HCT116 (cell line): Measurements from ENCODE around the gene MYL4. TPM values are rescaled to one million over a fixed set of nuclear protein-coding genes. Genes with fewer than 3 reads are reported as not detected.

Experiments
- ATAC-seq: fragments of 200-7000 bp; cut with Tn5 transposase; 2 replicates; pipeline ENCODE4 v1.9.1; 2020; ENCODE audit warnings: mild to moderate bottlenecking, moderate library complexity
- BruUV-seq: library from RNA; stranded (reverse); fragments of 400-500 nt; replicated peaks from 2 replicates; lab custom pipeline; 2021; lab: Mats Ljungman, UMichigan
- CTCF ChIA-PET: fragments of 300-600 bp; sonication (Branson Sonifier 250); formaldehyde crosslinking; loops from one replicate; lab custom pipeline; 2021; ENCODE audit warnings: antibody characterized with exemption; lab: Charles Lee
- POLR2A ChIA-PET: fragments of 300-600, 350-600 bp; sonication (Branson Sonifier 250); formaldehyde crosslinking; loops from one replicate; lab custom pipeline; 2021; ENCODE audit warnings: antibody characterized with exemption; lab: Charles Lee
- RAD21 ChIA-PET, 2 experiments: fragments of 300-600 bp; sonication (Branson Sonifier 250); formaldehyde crosslinking; loops; one replicate each; lab custom pipeline; 2023; ENCODE audit warnings: low total read pairs in 2 of 2; ENCODE audit not compliant: uncharacterized antibody in 2 of 2, unreplicated experiment in 2 of 2, low non-redundant PET in 1 of 2; lab: Charles Lee
- DNase-seq: peaks from one replicate; pipeline ENCODE4 v3.0.0-alpha.2; 2010; ENCODE audit warnings: low read depth, low spot score
- H2AFZ ChIP-seq: fragments of 200-600 bp; shearing (Covaris generic), sonication (generic); 2 replicates; pipeline ENCODE4 v1.6.1; 2017; ENCODE audit warnings: low read depth, mixed run types, mixed read lengths, antibody characterized with exemption, low read length; ENCODE audit not compliant: poor library complexity, severe bottlenecking
- H3K27ac ChIP-seq: 2 replicates; pipeline ENCODE4 v1.5.1; 2012; ENCODE audit warnings: low read depth, low read length
- H3K27me3 ChIP-seq: fragments of 200-600 bp; sonication (generic); 2 replicates; pipeline ENCODE4 v1.6.1; 2016; ENCODE audit warnings: mixed run types, low read length, mixed read lengths; ENCODE audit not compliant: insufficient read depth
- H3K36me3 ChIP-seq, 2 experiments: fragments of 200-500 bp in 1 of 2; fragments of 200-600 bp in 1 of 2; sonication (Bioruptor generic) in 1 of 2; sonication (generic) in 1 of 2; 2 replicates each; pipeline versions ENCODE4 v1.5.1 to v1.6.1; 2014 to 2016; ENCODE audit warnings: low read length in 2 of 2, inconsistent platforms in 1 of 2, mixed read lengths in 1 of 2, mixed run types in 1 of 2; ENCODE audit not compliant: insufficient read depth in 2 of 2, control insufficient read depth in 1 of 2
- H3K4me1 ChIP-seq, 2 experiments: fragments of 200-600 bp in 1 of 2; sonication (generic) in 1 of 2; 2 replicates each; pipeline versions ENCODE4 v1.5.1 to v1.6.1; 2012 to 2017; ENCODE audit warnings: low read length in 2 of 2, inconsistent platforms in 1 of 2, mild to moderate bottlenecking in 1 of 2, mixed read lengths in 1 of 2, mixed run types in 1 of 2, moderate library complexity in 1 of 2; ENCODE audit not compliant: insufficient read depth in 2 of 2, control insufficient read depth in 1 of 2
- H3K4me2 ChIP-seq: fragments of 200-600 bp; sonication (generic); 2 replicates; pipeline ENCODE4 v1.6.1; 2017; ENCODE audit warnings: mixed run types, low read length, mixed read lengths
- H3K4me3 ChIP-seq, 2 experiments: fragments of 200-600 bp in 1 of 2; sonication (generic) in 1 of 2; replicated peaks in 1 of 2; 2 replicates each; pipeline ENCODE4 v1.5.1; 2011 to 2016; ENCODE audit warnings: low read length in 2 of 2, control low read depth in 1 of 2, low read depth in 1 of 2, mild to moderate bottlenecking in 1 of 2, mixed read lengths in 1 of 2, mixed run types in 1 of 2
- H3K79me2 ChIP-seq: fragments of 200-600 bp; sonication (generic); 2 replicates; pipeline ENCODE4 v1.6.1; 2017; ENCODE audit warnings: mild to moderate bottlenecking, mixed run types, low read length, moderate library complexity, mixed read lengths; ENCODE audit not compliant: insufficient read depth
- H3K9ac ChIP-seq: fragments of 200-600 bp; sonication (generic); 2 replicates; pipeline ENCODE4 v1.6.1; 2016; ENCODE audit warnings: low read length, mixed read lengths
- H3K9me2 ChIP-seq: fragments of 200-600 bp; sonication (generic), shearing (Covaris generic); 2 replicates; pipeline ENCODE4 v1.6.1; 2017; ENCODE audit warnings: mixed run types, mild to moderate bottlenecking, moderate library complexity; ENCODE audit not compliant: insufficient read depth
- H3K9me3 ChIP-seq, 2 experiments: fragments of 200-500 bp in 1 of 2; fragments of 200-600 bp in 1 of 2; sonication (Bioruptor generic) in 1 of 2; sonication (generic) in 1 of 2; 2 replicates each; pipeline ENCODE4 v1.6.1; 2014 to 2017; ENCODE audit warnings: low read length in 2 of 2, mixed read lengths in 2 of 2, inconsistent platforms in 1 of 2, low read depth in 1 of 2, mild to moderate bottlenecking in 1 of 2, mixed run types in 1 of 2, moderate library complexity in 1 of 2; ENCODE audit not compliant: control insufficient read depth in 1 of 2, insufficient read depth in 1 of 2
- H4K20me1 ChIP-seq: fragments of 200-600 bp; sonication (generic), shearing (Covaris generic); 2 replicates; pipeline ENCODE4 v1.6.1; 2017; ENCODE audit warnings: mixed run types, mild to moderate bottlenecking, moderate library complexity; ENCODE audit not compliant: insufficient read depth
- EGR1 ChIP-seq: IDR thresholded peaks from 2 replicates; pipeline ENCODE4 v1.6.1; 2012; ENCODE audit warnings: low read depth
- EZH2 ChIP-seq: fragments of 200-600 bp; sonication (generic); IDR thresholded peaks from 2 replicates; pipeline ENCODE4 v1.6.1; 2017; ENCODE audit warnings: antibody characterized with exemption, mixed run types
- EZH2phosphoT487 ChIP-seq: fragments of 200-600 bp; IDR thresholded peaks from 2 replicates; pipeline ENCODE4 v1.6.1; 2018; ENCODE audit warnings: antibody characterized with exemption, borderline replicate concordance
- FOSL1 ChIP-seq: IDR thresholded peaks from 2 replicates; pipeline ENCODE4 v1.6.1; 2012; ENCODE audit warnings: low read depth
- POLR2A ChIP-seq: IDR thresholded peaks from 2 replicates; pipeline ENCODE4 v1.7.0; 2011; ENCODE audit warnings: borderline replicate concordance; ENCODE audit not compliant: insufficient read depth, insufficient read length; ENCODE audit errors: extremely low read depth
- POLR2AphosphoS5 ChIP-seq: IDR thresholded peaks from 2 replicates; pipeline ENCODE4 v1.6.1; 2011; ENCODE audit warnings: mild to moderate bottlenecking, low read depth, low read length, moderate library complexity
- RAD21 ChIP-seq: IDR thresholded peaks from 2 replicates; pipeline ENCODE4 v1.6.1; 2012; ENCODE audit warnings: low read depth, mild to moderate bottlenecking
- SIN3A ChIP-seq: IDR thresholded peaks from 2 replicates; pipeline ENCODE4 v1.6.1; 2012; ENCODE audit warnings: low read depth
- SP1 ChIP-seq: IDR thresholded peaks from 2 replicates; pipeline ENCODE4 v1.6.1; 2012; ENCODE audit warnings: low read depth
- YY1 ChIP-seq: IDR thresholded peaks from 2 replicates; pipeline ENCODE4 v1.6.1; 2011; ENCODE audit warnings: low read length, low read depth, moderate library complexity, mild to moderate bottlenecking; ENCODE audit not compliant: insufficient replicate concordance; ENCODE audit errors: extremely low read depth
- ZFX ChIP-seq: fragments of 450-650 bp; IDR thresholded peaks from 2 replicates; pipeline ENCODE4 v1.6.1; 2017
- ZNF274 ChIP-seq: fragments of 200-500 bp; sonication (Bioruptor generic); IDR thresholded peaks from 2 replicates; pipeline ENCODE4 v1.6.1; 2014; ENCODE audit warnings: mild to moderate bottlenecking, low read depth, low read length, inconsistent platforms
- intact Hi-C: fragments of 100-400 bp; cut with micrococcal nuclease; formaldehyde crosslinking; loops from 2 replicates; pipeline ENCODE4 v1.10.0; 2022
- total RNA-seq: library from RNA; stranded (reverse); gene quantifications from one replicate; pipeline ENCODE4 v1.2.1, GENCODE V29; 2021; ENCODE audit not compliant: unreplicated experiment
- TF ChIP-seq, protein P1 (sequence below): IDR thresholded peaks from 2 replicates; pipeline ENCODE4 v1.6.1; 2011; ENCODE audit warnings: mild to moderate bottlenecking, low read length, moderate library complexity; ENCODE audit not compliant: insufficient replicate concordance; ENCODE audit errors: extremely low read depth
- TF ChIP-seq, protein P2 (sequence below): IDR thresholded peaks from 2 replicates; pipeline ENCODE4 v1.6.1; 2012
- TF ChIP-seq, protein P3 (sequence below), 3 experiments: fragments of 200-600 bp in 1 of 3; sonication (generic) in 1 of 3; IDR thresholded peaks in 2 of 3; conservative IDR thresholded peaks in 1 of 3; 2 replicates each; pipeline ENCODE4 v1.5.1; 2012 to 2017; ENCODE audit warnings: low read depth in 2 of 3, low read length in 2 of 3, antibody characterized with exemption in 1 of 3, borderline replicate concordance in 1 of 3, control low read depth in 1 of 3, mild to moderate bottlenecking in 1 of 3, mixed read lengths in 1 of 3, mixed run types in 1 of 3, moderate library complexity in 1 of 3; ENCODE audit not compliant: insufficient read depth in 1 of 3
- TF ChIP-seq, protein P4 (sequence below): IDR thresholded peaks from 2 replicates; pipeline ENCODE4 v1.6.1; 2012
- TF ChIP-seq, protein P5 (sequence below): IDR thresholded peaks from 2 replicates; pipeline ENCODE4 v1.6.1; 2012; ENCODE audit warnings: low read depth

Gene MYL4
- total RNA-seq, 1 experiment from 2014 or later, result 0.32 TPM

DNA sequence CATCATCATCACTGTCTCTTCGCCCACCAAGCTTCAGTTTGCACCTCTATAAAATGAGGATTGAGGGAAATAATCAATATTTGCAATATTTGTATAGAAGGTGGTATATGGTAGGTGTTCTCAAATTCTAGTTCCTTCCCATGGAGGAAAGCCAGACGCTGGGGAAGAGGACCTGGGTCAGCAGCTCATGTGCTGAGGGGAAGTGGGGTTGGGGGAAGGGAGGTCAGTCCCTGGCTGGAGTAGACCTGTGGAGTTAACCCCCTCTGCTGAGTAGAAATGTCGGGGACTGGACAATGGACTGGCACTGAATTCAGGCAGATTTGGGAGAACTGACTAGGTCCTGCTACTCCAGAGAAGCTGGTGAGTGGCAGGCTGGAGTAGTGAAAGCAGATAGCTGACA lies 31.7 kb downstream of the MYL4 start:
- no TSS peak for BruUV-seq
- H3K4me2 ChIP-seq, result peak overlapping the region; percentile 32; the same call in 1 of the 2 replicates
- CTCF ChIA-PET, result interaction anchor here (1.6 kb wide), 1 partner anchor 74 kb away, joined by 5 read pairs; no protein-coding TSS in a partner anchor
- intact Hi-C loops, result no loop called here
- no peak for TF ChIP-seq EGR1
- TF ChIP-seq RAD21, result no peak
- no peak for TF ChIP-seq SP1
- no peak for TF ChIP-seq ZFX
- TF ChIP-seq EZH2, result no peak
- TF ChIP-seq, protein P1, sequence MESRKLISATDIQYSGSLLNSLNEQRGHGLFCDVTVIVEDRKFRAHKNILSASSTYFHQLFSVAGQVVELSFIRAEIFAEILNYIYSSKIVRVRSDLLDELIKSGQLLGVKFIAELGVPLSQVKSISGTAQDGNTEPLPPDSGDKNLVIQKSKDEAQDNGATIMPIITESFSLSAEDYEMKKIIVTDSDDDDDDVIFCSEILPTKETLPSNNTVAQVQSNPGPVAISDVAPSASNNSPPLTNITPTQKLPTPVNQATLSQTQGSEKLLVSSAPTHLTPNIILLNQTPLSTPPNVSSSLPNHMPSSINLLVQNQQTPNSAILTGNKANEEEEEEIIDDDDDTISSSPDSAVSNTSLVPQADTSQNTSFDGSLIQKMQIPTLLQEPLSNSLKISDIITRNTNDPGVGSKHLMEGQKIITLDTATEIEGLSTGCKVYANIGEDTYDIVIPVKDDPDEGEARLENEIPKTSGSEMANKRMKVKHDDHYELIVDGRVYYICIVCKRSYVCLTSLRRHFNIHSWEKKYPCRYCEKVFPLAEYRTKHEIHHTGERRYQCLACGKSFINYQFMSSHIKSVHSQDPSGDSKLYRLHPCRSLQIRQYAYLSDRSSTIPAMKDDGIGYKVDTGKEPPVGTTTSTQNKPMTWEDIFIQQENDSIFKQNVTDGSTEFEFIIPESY, result no peak
- TF ChIP-seq EZH2phosphoT487, result no peak
- TF ChIP-seq, protein P2, sequence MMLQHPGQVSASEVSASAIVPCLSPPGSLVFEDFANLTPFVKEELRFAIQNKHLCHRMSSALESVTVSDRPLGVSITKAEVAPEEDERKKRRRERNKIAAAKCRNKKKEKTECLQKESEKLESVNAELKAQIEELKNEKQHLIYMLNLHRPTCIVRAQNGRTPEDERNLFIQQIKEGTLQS, result no peak
- no peak for TF ChIP-seq FOSL1
- TF ChIP-seq, protein P3, sequence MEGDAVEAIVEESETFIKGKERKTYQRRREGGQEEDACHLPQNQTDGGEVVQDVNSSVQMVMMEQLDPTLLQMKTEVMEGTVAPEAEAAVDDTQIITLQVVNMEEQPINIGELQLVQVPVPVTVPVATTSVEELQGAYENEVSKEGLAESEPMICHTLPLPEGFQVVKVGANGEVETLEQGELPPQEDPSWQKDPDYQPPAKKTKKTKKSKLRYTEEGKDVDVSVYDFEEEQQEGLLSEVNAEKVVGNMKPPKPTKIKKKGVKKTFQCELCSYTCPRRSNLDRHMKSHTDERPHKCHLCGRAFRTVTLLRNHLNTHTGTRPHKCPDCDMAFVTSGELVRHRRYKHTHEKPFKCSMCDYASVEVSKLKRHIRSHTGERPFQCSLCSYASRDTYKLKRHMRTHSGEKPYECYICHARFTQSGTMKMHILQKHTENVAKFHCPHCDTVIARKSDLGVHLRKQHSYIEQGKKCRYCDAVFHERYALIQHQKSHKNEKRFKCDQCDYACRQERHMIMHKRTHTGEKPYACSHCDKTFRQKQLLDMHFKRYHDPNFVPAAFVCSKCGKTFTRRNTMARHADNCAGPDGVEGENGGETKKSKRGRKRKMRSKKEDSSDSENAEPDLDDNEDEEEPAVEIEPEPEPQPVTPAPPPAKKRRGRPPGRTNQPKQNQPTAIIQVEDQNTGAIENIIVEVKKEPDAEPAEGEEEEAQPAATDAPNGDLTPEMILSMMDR (IDR thresholded peaks at IDR 0.05 in 2 of 3, conservative IDR thresholded peaks at IDR 0.05 in 1 of 3; ENCODE audit: borderline replicate concordance in 1 of 3, insufficient read depth in 1 of 3, low read depth in 2 of 3, low read length in 2 of 3), result no peak
- no peak for TF ChIP-seq POLR2AphosphoS5
- TF ChIP-seq YY1, result no peak
- no peak for TF ChIP-seq SIN3A
- TF ChIP-seq ZNF274, result no peak
- TF ChIP-seq, protein P4, sequence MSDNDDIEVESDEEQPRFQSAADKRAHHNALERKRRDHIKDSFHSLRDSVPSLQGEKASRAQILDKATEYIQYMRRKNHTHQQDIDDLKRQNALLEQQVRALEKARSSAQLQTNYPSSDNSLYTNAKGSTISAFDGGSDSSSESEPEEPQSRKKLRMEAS, result no peak
- no peak for TF ChIP-seq POLR2A
- TF ChIP-seq, protein P5, sequence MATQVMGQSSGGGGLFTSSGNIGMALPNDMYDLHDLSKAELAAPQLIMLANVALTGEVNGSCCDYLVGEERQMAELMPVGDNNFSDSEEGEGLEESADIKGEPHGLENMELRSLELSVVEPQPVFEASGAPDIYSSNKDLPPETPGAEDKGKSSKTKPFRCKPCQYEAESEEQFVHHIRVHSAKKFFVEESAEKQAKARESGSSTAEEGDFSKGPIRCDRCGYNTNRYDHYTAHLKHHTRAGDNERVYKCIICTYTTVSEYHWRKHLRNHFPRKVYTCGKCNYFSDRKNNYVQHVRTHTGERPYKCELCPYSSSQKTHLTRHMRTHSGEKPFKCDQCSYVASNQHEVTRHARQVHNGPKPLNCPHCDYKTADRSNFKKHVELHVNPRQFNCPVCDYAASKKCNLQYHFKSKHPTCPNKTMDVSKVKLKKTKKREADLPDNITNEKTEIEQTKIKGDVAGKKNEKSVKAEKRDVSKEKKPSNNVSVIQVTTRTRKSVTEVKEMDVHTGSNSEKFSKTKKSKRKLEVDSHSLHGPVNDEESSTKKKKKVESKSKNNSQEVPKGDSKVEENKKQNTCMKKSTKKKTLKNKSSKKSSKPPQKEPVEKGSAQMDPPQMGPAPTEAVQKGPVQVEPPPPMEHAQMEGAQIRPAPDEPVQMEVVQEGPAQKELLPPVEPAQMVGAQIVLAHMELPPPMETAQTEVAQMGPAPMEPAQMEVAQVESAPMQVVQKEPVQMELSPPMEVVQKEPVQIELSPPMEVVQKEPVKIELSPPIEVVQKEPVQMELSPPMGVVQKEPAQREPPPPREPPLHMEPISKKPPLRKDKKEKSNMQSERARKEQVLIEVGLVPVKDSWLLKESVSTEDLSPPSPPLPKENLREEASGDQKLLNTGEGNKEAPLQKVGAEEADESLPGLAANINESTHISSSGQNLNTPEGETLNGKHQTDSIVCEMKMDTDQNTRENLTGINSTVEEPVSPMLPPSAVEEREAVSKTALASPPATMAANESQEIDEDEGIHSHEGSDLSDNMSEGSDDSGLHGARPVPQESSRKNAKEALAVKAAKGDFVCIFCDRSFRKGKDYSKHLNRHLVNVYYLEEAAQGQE, result no peak
- no peak for ATAC-seq
- H3K27ac ChIP-seq, result no peak overlapping the region
- no peaks in the 10 kb centered on the region for H3K36me3 ChIP-seq
- POLR2A ChIA-PET, result interaction anchor here (1.4 kb wide), 1 partner anchor 13 kb away, joined by 3 read pairs; the partner anchor contains the start of gene ITGB3
- H3K4me1 ChIP-seq, result peaks cover 8 to 16% of the 10 kb centered on the region in 2 experiments
- H3K9ac ChIP-seq, result no peak overlapping the region
- no peaks in the 10 kb centered on the region for H4K20me1 ChIP-seq
- RAD21 ChIA-PET, result no interaction called here
- no peaks in the 10 kb centered on the region for H3K9me3 ChIP-seq
- H3K79me2 ChIP-seq, result no peaks in the 10 kb centered on the region
- H3K27me3 ChIP-seq, result no peaks in the 10 kb centered on the region
- DNase-seq, result no peak
- H2AFZ ChIP-seq, result no peak overlapping the region
- H3K4me3 ChIP-seq, result no peak overlapping the region
- no peaks in the 10 kb centered on the region for H3K9me2 ChIP-seq
